OCI-LY3 (cell line): ENCODE results near the gene CLEC2D.

ENCODE experiments used
- H2AFZ ChIP-seq: fragments of 200-600, 300-600 bp; shearing (Covaris generic); 2 replicates; pipeline ENCODE4 v1.6.0; 2014; ENCODE audit warnings: antibody characterized with exemption, low read depth, low read length
- H3K27ac ChIP-seq: fragments of 200-600, 300-600 bp; sonication (generic); 2 replicates; pipeline ENCODE4 v1.5.1; 2014; ENCODE audit warnings: mild to moderate bottlenecking, low read length, moderate library complexity, mixed read lengths
- H3K27me3 ChIP-seq: fragments of 200-600, 300-600 bp; sonication (generic); 2 replicates; pipeline ENCODE4 v1.6.1; 2014; ENCODE audit warnings: low read depth, low read length, mixed read lengths
- H3K36me3 ChIP-seq: fragments of 200-600, 300-600 bp; sonication (generic); replicated peaks from 2 replicates; pipeline ENCODE3; 2014; ENCODE audit warnings: low read depth, low read length, mixed read lengths
- H3K4me1 ChIP-seq: fragments of 300-600, 200-600 bp; sonication (generic); 2 replicates; pipeline ENCODE4 v1.6.1; 2014; ENCODE audit warnings: low read length, mixed read lengths
- H3K4me2 ChIP-seq: fragments of 200-600, 300-600 bp; sonication (generic); 2 replicates; pipeline ENCODE4 v1.6.1; 2014; ENCODE audit warnings: low read length, mixed read lengths
- H3K4me3 ChIP-seq: fragments of 300-600, 200-600 bp; sonication (generic); 2 replicates; pipeline ENCODE4 v1.5.1; 2014; ENCODE audit warnings: antibody characterized with exemption, mild to moderate bottlenecking, low read length, moderate library complexity
- H3K79me2 ChIP-seq: fragments of 300-600, 200-600 bp; shearing (Covaris generic); 2 replicates; pipeline ENCODE4 v1.6.1; 2014; ENCODE audit warnings: mild to moderate bottlenecking, low read length, mixed read lengths
- H3K9ac ChIP-seq: fragments of 300-600, 200-600 bp; shearing (Covaris generic); 2 replicates; pipeline ENCODE4 v1.6.0; 2014; ENCODE audit warnings: mild to moderate bottlenecking, low read length, moderate library complexity
- H3K9me3 ChIP-seq: fragments of 200-600, 300-600 bp; shearing (Covaris generic); 2 replicates; pipeline ENCODE4 v1.6.1; 2014; ENCODE audit warnings: low read length, mixed read lengths; ENCODE audit not compliant: insufficient read depth
- H4K20me1 ChIP-seq: fragments of 200-600, 300-600 bp; sonication (generic); 2 replicates; pipeline ENCODE4 v1.6.1; 2016; ENCODE audit warnings: low read length, mixed read lengths; ENCODE audit not compliant: insufficient read depth
- CTCF ChIP-seq: fragments of 200-600, 300-600 bp; sonication (generic); IDR thresholded peaks from 2 replicates; pipeline ENCODE4 v1.5.1; 2014; ENCODE audit warnings: antibody characterized with exemption, low read length, low read depth
- EZH2phosphoT487 ChIP-seq: fragments of 200-600 bp; shearing (Covaris generic); IDR thresholded peaks from 2 replicates; pipeline ENCODE4 v1.6.1; 2018; ENCODE audit warnings: antibody characterized with exemption, mixed run types, low read depth

CLEC2D gene

GRCh38 chr12:9636150-9636850 lies 33.2 kb upstream of the CLEC2D start:
- H3K9ac ChIP-seq = peak overlapping the region; percentile 57
- no peaks in the 10 kb centered on the region; the same call in 1 of the 2 replicates for H3K9me3 ChIP-seq
- TF ChIP-seq CTCF = no peak
- no peak for TF ChIP-seq EZH2phosphoT487
- no peak overlapping the region for H3K4me3 ChIP-seq
- H4K20me1 ChIP-seq = no peaks in the 10 kb centered on the region
- H3K27me3 ChIP-seq = no peaks in the 10 kb centered on the region
- H2AFZ ChIP-seq = no peak overlapping the region
- peak overlapping the region; percentile 38 for H3K4me2 ChIP-seq
- H3K27ac ChIP-seq = peak overlapping the region; percentile 79
- peaks cover 10% of the 10 kb centered on the region for H3K79me2 ChIP-seq
- peaks cover 46% of the 10 kb centered on the region for H3K4me1 ChIP-seq
- H3K36me3 ChIP-seq = peaks cover 24% of the 10 kb centered on the region

- no peak for TF ChIP-seq CTCF
- TF ChIP-seq EZH2phosphoT487 = no peak
- Histone ChIP-seq H3K36me3 (peaks cover 28% of the 10 kb centered on the region), H3K27ac (peak overlapping the region; percentile 79), H3K9me3 (no peaks in the 10 kb centered on the region; the same call in 1 of the 2 replicates), H3K27me3 (no peaks in the 10 kb centered on the region), H3K79me2 (peaks cover 10% of the 10 kb centered on the region), H3K4me3 (no peak overlapping the region), H3K4me1 (peaks cover 46% of the 10 kb centered on the region), H3K4me2 (peak overlapping the region; percentile 38; the same call in 1 of the 2 replicates), H2AFZ (no peak overlapping the region), H3K9ac (peak overlapping the region; percentile 14; the same call in 1 of the 2 replicates), H4K20me1 (no peaks in the 10 kb centered on the region)
Observed at GRCh38 chr12:9636851-9637206, 32.7 kb upstream of the CLEC2D start.

- no peak overlapping the region for H3K27ac ChIP-seq
- no peaks in the 10 kb centered on the region for H3K27me3 ChIP-seq
- H4K20me1 ChIP-seq = no peaks in the 10 kb centered on the region
- no peak for TF ChIP-seq EZH2phosphoT487
- no peak for TF ChIP-seq CTCF
- H3K79me2 ChIP-seq = peaks cover 9% of the 10 kb centered on the region
- H3K4me3 ChIP-seq = no peak overlapping the region
- H3K9me3 ChIP-seq = peaks cover 3% of the 10 kb centered on the region
- H3K4me1 ChIP-seq = peaks cover 35% of the 10 kb centered on the region
- no peak overlapping the region for H2AFZ ChIP-seq
- H3K4me2 ChIP-seq = no peak overlapping the region
- H3K36me3 ChIP-seq = peaks cover 44% of the 10 kb centered on the region
- no peak overlapping the region for H3K9ac ChIP-seq
Observed at GRCh38 chr12:9640024-9640423, 29.5 kb upstream of the CLEC2D start.

GRCh38 chr12:9642606-9643265 lies 26.8 kb upstream of the CLEC2D start:
- no peak for TF ChIP-seq CTCF
- no peak for TF ChIP-seq EZH2phosphoT487
- no peaks in the 10 kb centered on the region for H4K20me1 ChIP-seq
- peaks cover 4% of the 10 kb centered on the region for H3K9me3 ChIP-seq
- no peak overlapping the region for H2AFZ ChIP-seq
- H3K4me1 ChIP-seq = peaks cover 34% of the 10 kb centered on the region
- H3K36me3 ChIP-seq = peaks cover 36% of the 10 kb centered on the region
- no peak overlapping the region for H3K4me2 ChIP-seq
- no peak overlapping the region for H3K27ac ChIP-seq
- no peak overlapping the region for H3K4me3 ChIP-seq
- no peaks in the 10 kb centered on the region for H3K27me3 ChIP-seq
- no peak overlapping the region for H3K9ac ChIP-seq
- H3K79me2 ChIP-seq = peaks cover 12% of the 10 kb centered on the region
